Stimulated activated CD8-positive, alpha-beta memory T cell treated with anti-CD3 and anti-CD28 coated beads, Interleukin-4, amount 100 ng/mL, for 1 hour (primary cell): ENCODE results near the gene CTSA.
A peak's percentile ranks its signal among the peaks of the same experiment; 100 is the strongest.

Experiments used
- DNase-seq, 2 donors: peaks; one replicate each; pipeline ENCODE4 v3.0.0-alpha.2; 2020; ENCODE audit warnings: low read depth in 2 of 2, low spot score in 1 of 2

The CTSA gene

GRCh38 chr20:45890985-45891983 is at the start of gene CTSA, which contains the start of gene NEURL2:
Gene CTSA, plus strand, starts transcription at chr20:45891335. Its CDS starts 234 bp downstream, at chr20:45891569.
Gene NEURL2, minus strand, starts transcription at chr20:45891208. Its CDS starts 217 bp downstream, at chr20:45890991.
- peak; percentile 69 to 70 for DNase-seq

- no peak for DNase-seq
Observed at GRCh38 chr20:45841407-45842129, 49.6 kb upstream of the CTSA start.

- no peak for DNase-seq
Observed at GRCh38 chr20:45842169-45842812, 48.8 kb upstream of the CTSA start.

GRCh38 chr20:45843506-45843905 is 47.6 kb upstream of the CTSA start:
- DNase-seq = no peak

GRCh38 chr20:45845452-45845851 is 45.7 kb upstream of the CTSA start:
- no peak for DNase-seq

GRCh38 chr20:45848421-45848820 is 42.7 kb upstream of the CTSA start:
- no peak for DNase-seq

- no peak for DNase-seq
Observed at GRCh38 chr20:45848969-45849582, 42.1 kb upstream of the CTSA start.

GRCh38 chr20:45850238-45850637 is 40.9 kb upstream of the CTSA start:
- DNase-seq = no peak

- DNase-seq = no peak
Observed at GRCh38 chr20:45850926-45851325, 40.2 kb upstream of the CTSA start.

- no peak for DNase-seq
Observed at GRCh38 chr20:45851501-45851900, 39.6 kb upstream of the CTSA start.

GRCh38 chr20:45852326-45852725 is 38.8 kb upstream of the CTSA start:
- DNase-seq = no peak

GRCh38 chr20:45853484-45853883 is 37.7 kb upstream of the CTSA start:
- no peak for DNase-seq

- peak; percentile 59 to 79 for DNase-seq
Observed at GRCh38 chr20:45857114-45857881, 33.8 kb upstream of the CTSA start, which contains the start of the genes ACOT8 and ZSWIM3. Gene ACOT8, minus strand, starts transcription at chr20:45857392. Its CDS starts 77 bp downstream, at chr20:45857315. Gene ZSWIM3, plus strand, starts transcription at chr20:45857614. Its CDS starts 212 bp downstream, at chr20:45857826.

GRCh38 chr20:45857882-45858216 is 33.3 kb upstream of the CTSA start:
- DNase-seq = peak in 1 of 2 donors; percentile 8

GRCh38 chr20:45859916-45860315 is 31.2 kb upstream of the CTSA start:
- DNase-seq = no peak

GRCh38 chr20:45860560-45861220 is 30.4 kb upstream of the CTSA start:
- no peak for DNase-seq

GRCh38 chr20:45861221-45862075 is 29.7 kb upstream of the CTSA start:
- DNase-seq = no peak
